Stimulated activated CD4-positive, alpha-beta T cell treated with anti-CD3 and anti-CD28 coated beads, Interleukin-15, amount 100 ng/mL, for 48 hours (primary cell): Measurements from ENCODE around the gene POLR2C.
"Not testable (repeated sequence)": the region's sequence is repeated elsewhere in the genome, so short reads cannot be mapped to it uniquely, and the experiment has no call there.

ENCODE experiments used
- DNase-seq, 2 donors: peaks; one replicate each; pipeline ENCODE4 v3.0.0-alpha.2; 2020; ENCODE audit warnings: low read depth in 2 of 2

The POLR2C gene

DNA sequence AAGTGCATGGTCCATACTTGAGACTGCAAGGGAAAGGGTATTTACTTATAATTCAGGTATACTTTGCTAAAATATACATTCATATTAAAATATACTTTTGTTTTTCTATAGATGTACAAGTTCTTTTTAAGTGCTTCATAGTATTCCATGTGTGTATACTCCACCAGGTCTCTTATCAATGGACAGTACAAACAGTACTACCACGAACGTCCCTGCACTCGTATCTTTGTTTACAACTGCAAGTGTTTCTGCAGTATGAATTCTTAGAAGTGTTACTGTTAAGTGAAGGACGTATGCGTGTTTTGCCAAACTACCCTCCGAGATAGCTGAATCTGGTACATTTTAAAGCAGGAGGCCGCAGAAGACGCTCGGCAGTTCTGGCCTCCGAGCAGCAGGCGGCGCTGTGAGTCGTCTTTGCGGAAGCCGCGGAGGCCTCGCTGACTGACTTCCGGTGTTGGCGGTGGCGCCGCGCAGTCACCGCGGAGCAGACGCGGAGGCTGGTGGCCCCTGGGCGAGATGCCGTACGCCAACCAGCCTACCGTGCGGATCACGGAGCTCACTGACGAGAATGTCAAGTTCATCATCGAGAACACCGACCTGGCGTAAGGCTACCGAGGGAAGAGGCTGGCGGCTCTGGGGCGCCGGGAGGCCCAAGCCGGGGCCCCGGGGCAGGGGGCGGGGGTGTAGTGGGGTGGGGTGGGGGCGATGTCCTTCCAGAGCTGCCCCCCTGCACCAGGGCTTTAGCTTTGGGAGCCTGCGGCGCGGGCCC is at the start of gene POLR2C:
Gene POLR2C (plus strand): TSS at position 471 of the 769 bp plus-strand sequence. CDS start 46 bp downstream, at position 517.
- DNase-seq: peak; percentile 80 to 90

DNA sequence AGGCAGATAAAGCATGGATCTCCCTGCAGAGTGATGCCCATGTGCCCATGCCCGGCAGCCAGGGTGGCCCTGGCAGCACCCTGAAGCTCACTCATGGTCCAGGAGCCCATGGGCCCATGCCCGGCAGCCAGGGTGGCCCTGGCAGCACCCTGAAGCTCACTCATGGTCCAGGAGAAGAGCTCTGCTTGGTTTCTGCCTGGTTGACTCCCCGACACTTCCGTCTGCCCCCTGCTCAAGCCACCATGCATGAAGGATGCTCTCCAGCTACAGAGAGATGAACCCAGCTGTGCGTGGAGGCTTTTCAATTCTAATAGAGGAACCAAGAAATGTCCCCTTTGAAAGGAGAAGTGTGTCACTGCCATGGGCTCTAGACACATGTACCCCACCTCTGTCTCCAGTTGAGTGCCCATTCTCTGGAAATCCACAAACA is 49.2 kb upstream of the POLR2C start:
- no peak for DNase-seq

DNA sequence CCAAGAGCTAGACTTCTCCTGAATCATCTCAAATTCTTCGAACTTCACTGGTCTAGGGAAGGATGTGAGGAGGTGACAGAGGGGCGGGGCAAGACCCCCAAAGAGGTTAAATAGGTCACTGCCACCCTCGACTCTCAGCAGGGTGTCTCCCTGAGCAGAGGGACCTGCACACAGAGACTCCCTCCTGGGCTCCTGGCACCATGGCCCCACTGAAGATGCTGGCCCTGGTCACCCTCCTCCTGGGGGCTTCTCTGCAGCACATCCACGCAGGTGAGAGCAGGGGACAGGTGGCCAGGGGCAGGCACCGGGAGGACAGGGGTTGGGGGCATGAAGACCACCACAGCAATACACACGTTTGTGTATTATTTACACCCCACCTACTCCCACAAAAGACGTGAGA is 48.7 kb upstream of the POLR2C start:
- no peak for DNase-seq

DNA sequence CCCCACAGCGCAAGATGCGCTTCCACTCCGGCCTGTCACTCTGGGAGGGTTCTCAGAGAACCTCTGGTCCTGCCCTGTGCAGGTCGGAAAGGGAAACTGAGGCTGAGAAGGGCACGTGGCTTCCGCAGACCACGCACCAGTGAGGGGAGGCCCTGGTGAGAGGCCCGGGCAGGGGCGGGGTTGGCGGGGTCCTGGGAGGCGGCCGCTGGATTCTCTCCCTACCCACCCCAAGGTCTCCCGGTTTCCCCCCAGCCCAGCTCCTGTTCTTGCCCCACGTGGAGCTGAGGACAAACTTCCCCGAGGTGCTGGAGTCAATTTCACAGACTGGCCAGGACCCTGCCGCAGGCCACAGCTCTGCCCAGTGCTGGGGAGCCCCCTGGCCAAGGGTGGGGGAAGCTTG is 46.4 kb upstream of the POLR2C start:
- DNase-seq: no peak

DNA sequence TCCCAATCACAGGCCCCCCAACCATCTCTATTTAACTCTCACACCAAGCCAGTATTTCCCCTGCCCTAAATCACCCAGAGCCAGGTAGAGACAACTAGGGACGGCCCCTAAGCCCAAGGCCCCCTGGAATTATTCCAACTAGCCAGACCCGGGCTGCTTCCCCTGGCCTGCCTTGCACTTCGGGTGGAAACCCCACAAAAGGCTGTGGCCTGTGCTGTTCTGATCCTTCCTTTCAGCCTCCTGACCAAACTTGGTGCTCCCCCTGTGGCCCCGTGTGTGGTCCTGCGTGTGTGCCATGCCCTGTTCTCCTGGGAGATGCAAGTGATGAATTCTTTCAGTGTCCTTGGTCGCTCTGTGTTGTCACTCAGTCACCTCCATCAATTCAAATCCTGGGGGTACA is 43.0 kb upstream of the POLR2C start:
- no peak for DNase-seq

DNA sequence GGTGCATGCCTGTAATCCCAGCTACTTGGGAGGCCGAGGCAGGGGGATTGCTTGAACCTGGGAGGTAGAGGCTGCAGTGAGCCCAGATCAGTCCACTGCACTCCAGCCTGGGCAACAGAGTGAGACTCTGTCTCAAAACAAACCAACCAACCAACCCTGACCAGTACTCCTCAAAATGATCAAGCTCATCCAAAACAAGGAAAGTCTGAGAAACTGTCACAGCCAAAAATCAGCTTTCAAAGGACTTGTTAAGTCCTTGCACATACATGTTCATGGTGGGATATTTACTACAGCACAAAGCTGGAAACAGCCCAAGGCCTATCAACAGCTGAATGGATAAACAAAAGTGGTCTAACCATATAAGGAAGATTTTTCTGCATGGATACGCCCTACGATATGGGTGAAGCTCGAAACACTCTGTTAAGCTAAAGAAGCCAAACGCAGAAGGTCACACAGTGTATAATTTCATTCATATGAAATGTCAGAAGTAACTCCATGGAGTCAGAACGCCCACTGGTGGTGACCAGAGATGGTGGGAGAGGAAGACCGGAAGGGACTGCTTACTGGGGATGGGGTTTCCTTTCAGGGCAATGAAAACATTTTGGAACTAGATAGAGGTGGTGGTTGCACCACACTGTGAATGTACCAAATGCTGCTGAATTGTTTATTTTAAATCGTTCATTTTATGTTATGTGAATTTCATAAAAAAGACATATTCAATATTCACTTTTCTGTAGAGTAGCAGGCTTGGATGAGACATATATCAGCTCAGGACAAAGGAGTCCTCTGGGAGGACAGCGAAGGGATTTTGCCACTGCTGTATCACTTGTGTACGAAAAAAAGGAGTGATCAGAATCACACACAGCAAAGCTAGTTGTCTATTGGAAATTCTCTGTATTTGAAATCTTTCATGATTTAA is 40.2 kb upstream of the POLR2C start:
- DNase-seq: no peak

DNA sequence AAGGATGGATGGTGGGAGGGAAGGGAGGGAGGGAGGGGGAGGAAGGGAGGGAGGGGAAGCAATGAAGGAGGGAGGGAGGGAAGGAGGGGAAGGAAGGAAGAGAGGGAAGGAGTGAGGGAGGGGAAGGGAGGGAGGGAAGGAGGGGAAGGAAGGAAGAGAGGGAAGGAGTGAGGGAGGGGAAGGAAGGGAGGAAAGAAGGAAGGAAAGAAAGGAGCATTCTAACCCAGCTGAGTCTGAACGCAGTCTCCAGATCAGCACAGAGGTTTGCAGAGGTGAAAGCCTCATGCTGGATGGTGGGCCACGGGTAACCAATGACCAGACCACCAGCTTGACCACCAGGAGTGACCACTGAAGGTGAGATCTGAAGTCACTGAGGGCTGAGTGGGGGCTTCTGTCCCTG is 39.3 kb upstream of the POLR2C start:
- DNase-seq: no peak

DNA sequence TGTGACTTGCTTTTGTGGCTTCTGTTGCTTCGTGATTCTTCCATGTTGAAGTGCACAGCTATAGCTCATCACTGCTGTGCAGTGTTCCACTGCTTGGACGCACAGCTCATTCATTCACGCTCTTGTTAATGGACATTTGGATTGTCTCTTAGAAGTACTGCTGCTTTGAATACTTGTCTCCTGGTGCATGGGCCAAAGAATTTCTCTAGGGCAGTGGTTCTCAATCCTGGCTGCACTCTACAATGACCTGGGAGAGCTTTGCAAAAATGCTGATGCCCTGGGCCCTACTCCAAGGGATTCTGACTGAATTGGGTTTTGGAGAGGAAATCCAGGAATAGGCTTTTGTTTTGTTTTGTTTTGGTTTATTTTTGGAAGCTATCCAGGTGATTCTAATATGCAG is 37.9 kb upstream of the POLR2C start:
- no peak for DNase-seq

DNA sequence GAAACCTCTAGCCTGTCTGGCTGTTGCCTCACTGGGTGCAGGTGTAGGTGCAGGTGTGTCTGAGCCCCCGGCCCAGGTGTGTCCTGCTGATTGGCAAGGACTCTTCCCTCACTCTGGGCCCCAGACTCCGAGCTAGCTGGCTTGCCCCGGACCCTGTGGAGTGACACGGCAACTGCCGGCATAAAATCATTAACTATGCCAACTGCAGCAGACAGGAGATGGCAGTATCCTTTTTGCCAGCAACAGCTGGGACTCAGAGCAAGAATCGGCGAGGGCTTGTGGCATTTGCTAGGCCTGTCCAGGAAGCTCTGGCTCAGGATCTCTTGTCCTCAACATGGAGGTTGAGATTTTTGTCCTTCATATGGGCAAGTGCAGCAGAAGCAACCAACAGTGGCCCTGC is 36.1 kb upstream of the POLR2C start:
- no peak for DNase-seq

DNA sequence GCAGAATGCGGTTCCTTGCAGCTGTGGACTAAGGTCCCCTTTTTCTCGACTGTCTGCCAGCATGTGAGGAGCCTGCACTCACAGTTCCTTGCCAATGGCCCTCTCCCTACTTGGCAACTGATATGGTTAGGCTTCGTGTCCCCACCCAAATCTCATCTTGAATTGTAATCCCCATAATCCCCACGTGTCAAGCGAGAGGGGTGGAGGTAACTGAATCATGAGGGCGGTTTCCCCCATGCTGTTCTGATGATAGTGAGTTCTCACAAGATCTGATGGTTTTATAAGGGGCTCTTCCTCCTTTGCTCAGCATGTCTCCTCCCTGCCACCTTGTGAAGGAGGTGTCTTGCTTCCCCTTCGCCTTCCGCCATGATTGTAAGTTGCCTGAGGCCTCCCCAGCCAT is 35.2 kb upstream of the POLR2C start:
- no peak for DNase-seq

DNA sequence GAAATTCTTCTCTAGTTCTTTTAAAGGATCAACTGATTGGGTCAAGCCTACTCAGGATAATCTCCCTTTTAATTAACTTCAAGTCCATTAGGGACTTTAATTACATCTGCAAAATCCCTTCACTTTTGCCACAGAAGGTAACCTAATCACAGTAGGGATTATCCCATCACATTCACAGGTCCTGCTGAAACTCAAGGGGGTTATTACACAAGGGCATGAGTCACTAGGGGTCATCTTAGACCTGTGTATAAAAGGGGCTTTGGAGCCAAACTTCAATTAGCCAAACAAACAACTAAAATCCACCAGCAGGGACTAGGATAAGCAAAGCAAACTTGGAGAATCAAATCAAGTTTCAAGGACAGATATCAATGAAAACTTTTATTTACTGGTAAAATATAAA is 34.7 kb upstream of the POLR2C start:
- DNase-seq: no peak

DNA sequence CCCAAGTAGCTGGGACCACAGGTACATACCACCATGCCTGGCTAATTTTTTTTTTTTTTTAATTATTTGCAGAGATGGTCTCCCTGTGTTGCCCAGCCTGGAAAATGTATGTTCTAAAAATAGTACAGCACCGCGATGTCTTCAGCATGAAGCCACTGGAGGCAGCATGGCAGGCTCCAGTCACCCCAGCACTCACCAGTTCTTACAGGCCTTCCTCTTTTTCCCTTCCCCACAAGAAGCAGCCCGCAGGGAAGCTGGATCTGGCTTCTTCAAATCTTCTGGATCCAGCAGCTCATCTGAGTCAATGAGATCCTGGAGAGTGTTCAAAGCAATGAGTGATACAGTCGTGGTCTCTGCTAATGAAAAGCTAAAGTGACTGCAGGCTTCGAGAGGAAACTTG is 31.5 kb upstream of the POLR2C start:
- no peak for DNase-seq

DNA sequence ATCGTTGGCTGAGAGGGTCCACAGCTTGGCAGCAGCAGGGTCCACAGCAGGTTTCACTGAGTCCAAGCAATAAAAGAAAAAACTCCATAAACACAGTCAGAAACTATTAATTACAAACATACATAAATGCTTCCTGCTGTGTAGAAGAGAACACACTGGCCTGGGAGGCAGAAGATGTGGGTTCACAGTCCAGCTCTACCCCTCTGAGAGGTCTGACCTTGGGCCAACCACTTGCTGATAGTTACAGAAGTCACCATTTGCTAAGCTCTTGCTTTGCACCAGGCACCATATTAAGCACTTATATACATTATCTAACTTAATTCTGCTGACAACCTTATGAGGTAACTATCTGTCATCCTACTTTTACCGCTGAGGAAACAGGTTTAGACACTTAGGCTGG is 30.0 kb upstream of the POLR2C start:
- DNase-seq: no peak

DNA sequence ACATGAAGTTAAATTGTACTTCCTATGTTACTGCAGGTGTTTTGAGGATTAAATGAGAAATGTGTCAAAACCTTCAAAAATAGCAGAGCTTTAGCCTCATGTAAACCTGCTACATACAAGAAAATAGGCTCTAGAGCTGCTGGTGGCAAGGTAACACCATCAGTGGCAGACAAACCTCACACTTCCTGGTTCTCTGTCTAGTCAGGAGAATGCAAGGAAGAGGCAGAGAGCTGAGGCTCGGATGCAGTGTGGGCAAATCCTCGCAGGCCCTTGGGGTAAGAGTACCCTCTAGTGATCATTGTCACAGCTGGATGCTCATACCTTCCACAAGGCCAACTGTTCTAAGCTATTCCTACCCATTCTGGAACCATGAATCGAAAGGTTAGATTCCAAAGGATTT is 29.5 kb upstream of the POLR2C start:
- DNase-seq: no peak

DNA sequence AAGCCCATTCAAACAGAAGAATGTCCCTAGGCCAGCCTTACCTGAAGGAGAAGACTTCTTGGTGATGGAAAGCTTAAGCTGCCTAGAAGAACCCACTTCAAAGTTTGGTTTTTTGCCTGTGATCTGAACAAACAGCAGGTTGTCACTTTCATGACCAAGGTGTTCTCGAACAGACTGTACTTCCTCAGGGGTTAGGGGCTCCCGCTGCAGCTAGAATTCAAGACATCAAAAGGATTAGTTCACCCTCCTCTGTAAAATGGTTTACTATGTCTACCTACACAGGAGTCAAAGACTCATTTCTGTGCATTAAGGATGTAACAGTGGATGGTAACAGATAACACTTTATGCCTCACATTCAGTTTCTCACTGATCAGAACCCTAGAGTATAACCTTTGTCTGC is 28.5 kb upstream of the POLR2C start:
- DNase-seq: no peak

DNA sequence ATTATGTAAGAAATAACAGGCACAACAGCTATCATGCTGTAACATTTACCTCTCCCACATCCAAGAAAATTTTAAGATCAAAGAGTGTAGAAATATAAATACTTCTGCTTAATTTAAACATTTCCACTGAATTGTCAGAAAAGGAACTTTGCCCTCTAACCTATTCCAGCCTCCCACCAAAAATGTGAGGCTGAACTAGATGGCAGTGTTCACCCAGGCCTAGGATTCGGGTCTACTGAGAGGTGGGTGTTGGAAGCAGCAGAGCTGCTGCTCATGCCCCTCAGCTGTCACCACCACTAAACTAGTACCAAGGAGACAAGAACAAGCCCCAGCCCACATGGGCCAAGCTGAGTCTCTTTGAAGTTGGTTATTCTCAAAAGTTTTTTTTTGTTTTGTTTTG is 26.6 kb upstream of the POLR2C start:
- no peak for DNase-seq

DNA sequence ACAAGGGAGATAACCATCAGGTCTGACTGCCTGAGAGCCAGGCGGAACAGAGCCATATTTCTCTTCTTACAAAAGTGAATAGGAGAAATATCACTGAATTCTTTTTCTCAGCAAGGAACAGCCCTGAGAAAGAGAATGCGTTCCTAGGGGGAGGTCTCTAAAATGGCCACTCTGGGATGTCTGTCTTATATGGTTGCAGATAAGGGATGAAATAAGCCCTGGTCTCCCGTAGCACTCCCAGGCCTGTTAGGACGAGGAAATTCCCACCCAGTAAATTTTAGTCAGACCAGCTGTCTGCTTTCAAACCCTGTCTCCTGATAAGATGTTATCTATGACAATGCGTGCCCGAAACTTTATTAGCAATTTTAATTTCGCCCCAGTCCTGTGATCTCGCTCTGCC is 22.5 kb upstream of the POLR2C start:
- not testable (repeated sequence) for DNase-seq

DNA sequence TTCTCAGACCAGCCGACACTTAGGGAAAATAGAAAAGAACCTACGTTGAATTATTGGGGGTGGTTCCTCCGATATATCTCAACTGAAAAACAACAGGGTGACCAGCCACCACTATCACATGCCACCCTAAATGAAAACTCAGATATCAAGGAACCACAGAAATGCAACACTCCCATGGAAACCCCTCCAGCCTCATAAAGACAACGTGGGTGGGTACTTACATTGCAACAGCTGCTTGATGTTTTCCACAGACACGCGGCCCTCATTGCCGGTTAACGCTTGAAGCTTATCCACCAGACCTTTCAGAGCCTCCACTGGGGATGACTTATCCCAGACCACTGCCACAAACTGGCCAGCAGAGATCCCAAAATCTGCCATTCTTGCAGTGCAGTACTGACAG is 21.9 kb upstream of the POLR2C start:
- DNase-seq: not testable (repeated sequence)

DNA sequence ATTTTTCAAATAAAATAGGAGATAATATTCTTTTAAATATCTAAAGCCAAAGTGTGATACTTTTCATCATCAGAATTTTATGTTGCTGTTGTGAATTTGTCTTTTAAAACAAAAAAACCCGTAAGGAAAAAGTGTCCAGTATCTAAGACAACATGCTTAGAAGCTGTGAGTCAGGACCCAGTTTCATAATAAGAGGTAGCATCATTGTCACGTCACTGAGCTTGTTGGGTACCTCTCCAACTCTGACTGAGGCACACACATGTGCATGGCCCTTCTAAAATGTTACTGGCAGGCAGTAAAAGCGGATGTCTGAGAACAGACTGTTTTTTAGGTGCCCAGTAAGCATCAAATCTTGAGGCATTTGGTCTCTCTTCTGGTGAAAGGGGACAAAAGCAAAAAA is 17.8 kb upstream of the POLR2C start:
- no peak for DNase-seq

DNA sequence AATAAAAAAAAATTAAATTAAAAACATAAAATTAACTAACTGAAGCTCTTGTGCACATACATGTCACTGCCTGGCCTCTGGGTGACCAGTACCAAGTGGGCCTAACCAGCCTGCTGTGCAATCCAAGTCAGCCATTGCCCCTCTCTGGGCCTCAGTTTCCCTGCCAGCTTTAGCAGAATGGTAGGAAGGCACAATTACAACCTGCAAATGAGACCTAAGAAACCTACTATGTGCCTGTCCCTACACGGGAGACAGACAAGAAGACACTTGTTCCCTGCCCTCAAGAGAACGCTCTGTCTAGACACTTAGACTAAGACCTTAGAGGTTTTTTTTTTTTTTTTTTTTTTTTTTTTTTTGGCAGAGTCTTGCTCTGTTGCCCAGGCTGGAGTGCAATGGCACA is 17.0 kb upstream of the POLR2C start:
- DNase-seq: no peak

DNA sequence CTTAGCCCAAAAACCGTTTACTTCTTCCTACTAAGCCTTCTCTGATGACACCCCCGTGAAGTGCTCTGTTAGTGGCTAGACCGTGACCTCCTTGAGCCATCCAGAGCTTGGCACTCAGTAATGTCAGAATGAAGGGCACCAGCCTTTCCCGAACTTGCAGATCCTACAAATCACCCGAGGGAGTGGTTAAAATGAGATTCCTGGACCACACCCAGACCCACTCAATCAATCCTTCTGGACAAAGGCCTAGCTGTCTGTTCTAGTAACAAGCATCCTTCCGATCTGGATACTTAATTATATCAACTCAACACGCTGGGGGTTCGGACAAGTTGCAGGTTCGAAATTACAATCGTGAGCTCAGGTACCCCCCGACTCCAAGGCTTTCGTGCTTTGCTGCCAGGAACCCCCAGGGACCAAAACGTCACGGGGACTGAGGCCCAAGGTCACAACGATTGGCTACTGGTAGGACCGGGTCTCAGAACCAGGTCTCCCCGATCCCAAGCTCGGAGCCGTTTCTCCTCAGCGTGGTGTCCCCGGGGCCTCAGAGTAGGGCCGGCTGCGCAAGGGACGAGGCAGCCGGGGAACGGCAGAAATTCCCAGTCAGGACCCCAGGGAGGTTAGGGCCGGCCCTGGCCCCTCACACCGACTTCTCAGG is 15.8 kb upstream of the POLR2C start:
- no peak for DNase-seq

DNA sequence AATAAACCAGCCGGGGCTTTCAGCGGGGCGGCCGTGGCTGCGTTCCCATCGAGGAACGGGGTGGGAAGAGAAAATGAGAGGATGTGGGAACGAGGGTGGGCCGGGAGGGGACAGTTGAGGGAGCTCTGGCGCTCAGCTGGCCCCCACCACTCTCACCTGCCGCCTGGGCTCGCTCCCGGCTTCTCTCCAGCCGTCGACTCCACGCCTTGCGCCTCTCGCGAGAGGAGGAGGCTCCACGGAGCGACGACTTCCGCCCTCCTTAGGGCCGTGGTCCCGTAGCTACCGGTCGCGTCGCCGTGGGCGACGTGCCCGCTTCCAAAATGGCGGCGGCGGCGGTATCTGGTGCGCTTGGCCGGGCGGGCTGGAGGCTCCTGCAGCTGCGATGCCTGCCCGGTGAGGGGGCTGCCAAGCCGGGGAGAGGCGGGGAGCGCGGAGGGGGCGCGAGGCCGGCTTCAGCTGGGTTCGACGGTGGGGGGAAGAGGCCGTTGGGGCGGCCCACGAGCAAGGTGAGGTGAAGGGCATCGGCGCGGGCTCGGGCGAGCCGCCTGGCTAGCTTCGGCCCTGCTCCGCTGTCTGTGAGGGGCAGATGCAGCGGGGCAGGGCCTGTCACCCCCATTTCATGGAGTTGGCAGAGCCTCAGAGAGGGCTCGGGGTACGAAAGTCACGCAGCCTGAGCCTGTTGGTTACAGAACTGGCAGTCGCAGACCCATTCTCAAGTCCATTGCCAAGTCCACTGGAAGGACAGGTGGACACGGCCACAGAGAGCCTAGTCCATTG is 15.1 kb upstream of the POLR2C start, which contains the start of the genes CIAPIN1 and COQ9:
Gene CIAPIN1 (minus strand): TSS at position 200 of the 777 bp plus-strand sequence. CDS start 6,457 bp downstream, outside the sequence.
Gene COQ9 (plus strand): TSS at position 294 of the 777 bp plus-strand sequence. CDS start 27 bp downstream, at position 321.
- peak; percentile 86 to 94 for DNase-seq
